Fibroblast of the aortic adventitia (primary cell): ENCODE results near the gene RYR3. TPM values are rescaled to one million over a fixed set of nuclear protein-coding genes. Genes with fewer than 3 reads are reported as not detected.

Source experiments
- DNase-seq: peaks from one replicate; pipeline ENCODE4 v3.0.0-alpha.2; 2010; ENCODE audit warnings: low read depth
- H3K4me3 ChIP-seq: 2 replicates; pipeline ENCODE4 v1.5.1; 2011; ENCODE audit warnings: low read depth, mild to moderate bottlenecking, control low read depth, low read length, moderate library complexity
- CTCF ChIP-seq: IDR thresholded peaks from 2 replicates; pipeline ENCODE4 v1.5.1; 2011; ENCODE audit warnings: mild to moderate bottlenecking, low read length, control low read depth, inconsistent platforms; ENCODE audit not compliant: insufficient read depth
- small RNA-seq: library from RNA; depleted of rRNA; stranded (forward); fragments of <200 nt; gene quantifications from one replicate; pipeline ENCODE3, GENCODE V24; 2012
- total RNA-seq: library from RNA; depleted of rRNA; stranded (reverse); fragments of >200 nt; gene quantifications from 2 replicates; pipeline ENCODE4 v1.2.3, GENCODE V29; 2012; ENCODE audit warnings: low replicate concordance

Gene RYR3
- total RNA-seq, 1 donor: not detected

GRCh38 chr15:33910741-33911140 is 600.0 kb downstream of the RYR3 start:
- TF ChIP-seq CTCF: no peak
- no peak overlapping the region for H3K4me3 ChIP-seq
- peak; percentile 62 for DNase-seq

DNA sequence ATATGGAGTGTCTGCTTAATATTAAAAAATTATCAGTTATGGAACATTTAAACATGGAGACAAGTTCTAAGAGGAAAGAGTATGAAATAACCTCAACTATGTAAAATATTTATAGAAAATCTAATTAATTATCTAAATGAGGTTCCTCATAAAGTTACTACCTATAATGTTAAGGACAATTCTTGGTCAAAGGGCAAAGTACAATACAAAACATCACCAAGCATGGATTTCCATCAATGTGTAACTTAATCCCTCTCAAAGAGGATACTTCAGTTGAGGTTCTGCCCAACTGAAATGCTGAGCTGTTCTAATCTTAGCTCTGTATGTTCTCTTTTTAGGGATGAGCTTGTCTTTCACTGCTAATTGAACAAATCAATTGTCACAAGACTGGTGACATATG is 601.6 kb downstream of the RYR3 start:
- no peak for TF ChIP-seq CTCF
- DNase-seq: no peak
- no peak overlapping the region for H3K4me3 ChIP-seq

DNA sequence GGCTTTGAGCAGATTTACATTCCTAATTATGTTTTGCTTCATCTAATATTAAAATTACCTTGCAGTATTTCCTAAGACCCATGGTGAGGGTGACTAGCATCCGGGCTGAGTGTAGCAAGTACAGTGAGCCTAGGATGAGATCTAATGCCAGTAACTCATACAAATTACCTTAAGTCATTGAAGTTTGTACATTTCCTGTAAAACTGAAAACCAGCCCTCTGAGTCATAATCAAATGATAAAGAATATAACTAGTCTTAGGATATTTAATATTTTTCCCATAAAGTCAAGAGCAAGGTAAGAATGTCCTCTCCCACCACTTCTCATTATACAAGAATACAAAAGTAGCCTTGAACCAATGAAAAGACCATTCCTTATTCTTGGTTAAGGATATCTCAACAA is 602.7 kb downstream of the RYR3 start:
- no peak for TF ChIP-seq CTCF
- DNase-seq: peak; percentile 51
- H3K4me3 ChIP-seq: no peak overlapping the region

Small RNA genes lying within 50 kb of the gene (small RNA-seq; reads per million reads assigned to genes)
- not detected for gene RF00019

Other genes with a start within 250 kb of the RYR3 start
- gene FMN1, start 116.3 kb upstream of the RYR3 start, total RNA-seq: 1.1 and 9.2 TPM in 2 replicates